ENCODE results near the gene LRFN2. TPM values are rescaled to one million over a fixed set of nuclear protein-coding genes. Genes with fewer than 3 reads are reported as not detected.

LRFN2 gene
- not detected for total RNA-seq

DNA sequence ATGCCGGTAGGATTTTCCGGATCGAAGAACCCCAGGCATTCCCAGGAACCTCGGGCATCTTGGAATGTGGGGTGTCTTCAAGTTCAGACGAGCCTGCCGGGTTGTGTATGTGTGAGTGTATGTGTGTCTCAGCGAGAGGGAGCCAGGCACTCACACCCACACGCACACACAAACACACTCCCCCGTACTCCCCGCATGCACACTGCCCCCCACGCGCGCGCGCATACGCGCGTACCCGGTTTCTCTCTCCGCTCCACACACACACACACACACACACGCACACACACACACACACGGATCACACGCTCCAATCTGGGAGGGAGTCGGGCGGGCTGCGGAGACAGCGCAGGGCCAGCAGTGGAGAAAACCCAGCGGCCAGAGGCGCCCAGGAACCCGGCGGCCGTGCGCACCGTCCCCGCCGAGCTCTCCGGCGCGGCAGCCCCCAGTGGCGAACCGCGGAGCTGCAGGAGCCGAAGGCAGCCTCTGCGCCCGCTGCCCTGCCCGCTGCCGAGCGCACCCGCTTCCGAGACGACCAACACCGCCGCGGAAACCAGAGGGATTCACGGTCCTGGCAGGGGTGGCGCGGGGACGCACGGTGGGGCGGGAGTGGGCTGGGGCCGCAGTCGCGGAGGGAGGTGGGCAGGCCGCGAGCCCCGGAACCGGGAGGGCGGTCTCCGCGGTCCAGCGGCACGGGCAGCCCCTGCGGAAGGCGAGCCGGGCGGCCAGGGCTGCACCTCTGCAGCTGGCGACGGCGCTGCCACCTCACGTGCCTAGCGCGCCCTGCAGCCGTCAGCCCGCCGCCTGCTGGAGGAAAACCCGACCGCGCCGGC, at the start of gene LRFN2:
Gene LRFN2, minus strand, starts transcription at position 125 of the 830 bp plus-strand sequence.
- peak; percentile 9 for DNase-seq

DNA sequence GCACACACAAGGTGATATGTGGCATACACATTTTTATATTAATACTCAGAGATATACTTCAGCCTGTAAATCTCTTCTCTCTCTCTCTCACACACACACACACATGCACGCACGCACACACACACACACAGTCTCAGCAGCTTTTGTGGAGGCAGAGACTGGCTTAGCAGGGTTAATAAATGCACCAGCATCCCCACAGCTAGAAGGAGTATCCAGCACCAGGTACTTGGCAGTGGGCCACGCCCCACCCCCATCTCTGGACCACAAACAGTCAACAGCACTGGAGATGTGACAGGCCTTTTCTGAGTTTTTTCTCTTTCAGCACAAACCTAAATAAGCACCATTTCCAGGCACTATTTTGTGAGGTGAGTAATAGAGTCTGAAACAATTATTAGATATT, 47.3 kb upstream of the LRFN2 start:
- DNase-seq, result no peak

DNA sequence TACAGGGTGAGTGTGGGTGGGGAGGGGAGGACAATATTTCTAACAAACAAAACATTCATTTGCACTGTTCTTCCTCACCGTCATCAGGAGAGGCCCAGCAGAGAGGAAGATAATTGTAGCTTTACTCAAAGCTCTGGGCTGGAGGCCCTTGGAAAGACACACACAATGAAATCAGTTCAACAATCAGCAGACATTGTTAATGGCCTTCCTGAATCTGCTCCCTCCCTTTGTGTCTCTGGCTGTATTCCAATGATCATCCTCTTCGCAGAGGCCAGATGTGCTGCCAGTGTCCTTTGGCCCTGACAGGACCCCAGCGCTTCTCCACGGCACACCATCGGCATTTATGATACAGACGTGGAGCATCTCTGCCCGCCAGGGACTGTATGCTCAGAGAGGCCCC, 44.6 kb upstream of the LRFN2 start:
- no peak for DNase-seq

DNA sequence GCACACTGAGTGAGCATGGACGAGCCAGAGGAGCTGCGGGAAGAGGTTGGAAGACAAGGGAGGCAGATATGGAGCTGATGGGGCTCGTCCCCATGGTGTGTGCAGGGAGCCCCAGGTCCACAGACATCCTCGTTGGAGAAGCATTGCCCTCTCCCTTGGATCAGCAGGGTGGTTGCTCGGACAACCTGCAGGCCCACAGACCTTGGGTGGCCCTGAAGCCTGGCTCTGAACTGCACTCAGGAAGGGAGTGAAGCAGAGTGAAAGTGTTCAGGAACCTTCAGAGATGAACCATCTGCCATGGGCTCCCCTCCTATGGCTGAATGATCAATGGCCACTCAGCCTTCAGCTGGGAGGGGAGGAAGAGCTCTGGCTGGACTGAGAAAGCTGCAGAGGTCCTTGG, 43.3 kb upstream of the LRFN2 start:
- DNase-seq, result no peak

DNA sequence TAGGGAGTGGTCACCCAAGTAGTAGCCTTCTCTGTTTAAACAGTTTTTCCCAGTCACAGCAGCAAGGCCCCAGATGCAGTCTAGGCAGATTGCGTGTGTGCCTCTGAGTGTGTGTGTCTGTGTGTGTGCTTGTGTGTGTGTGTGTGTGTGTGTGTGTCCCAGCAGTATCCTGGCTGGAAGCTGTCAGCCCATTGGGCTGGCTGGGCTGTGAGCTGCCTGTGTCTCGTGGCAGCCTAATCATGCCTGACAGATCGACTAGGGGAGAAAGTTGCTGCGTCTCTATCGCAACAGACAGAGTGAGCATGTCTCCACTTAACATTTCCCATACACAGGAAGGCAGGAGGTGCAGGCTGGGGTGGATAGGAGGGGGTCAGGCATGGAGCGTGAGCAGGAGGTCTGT, 42.9 kb upstream of the LRFN2 start:
- DNase-seq, result no peak

DNA sequence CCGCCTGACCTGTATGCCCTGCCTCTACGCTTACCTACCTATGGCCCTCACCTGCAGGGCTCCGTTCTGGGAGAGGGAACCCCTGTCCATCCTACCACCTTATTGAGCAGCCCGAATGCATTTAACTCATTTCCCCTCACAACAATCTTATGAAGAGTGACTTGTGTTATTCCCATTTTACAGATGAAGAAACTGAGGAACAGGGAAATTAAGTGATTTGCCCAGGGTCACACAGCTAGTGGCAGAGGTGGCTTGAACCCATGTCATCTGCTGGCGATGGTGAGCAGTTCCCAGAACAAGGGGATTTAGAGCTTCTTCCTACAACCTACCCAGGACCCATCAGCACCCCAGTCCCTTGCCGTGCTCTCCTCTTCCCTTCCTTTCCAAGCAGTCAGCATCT, 42.3 kb upstream of the LRFN2 start:
- DNase-seq, result no peak

DNA sequence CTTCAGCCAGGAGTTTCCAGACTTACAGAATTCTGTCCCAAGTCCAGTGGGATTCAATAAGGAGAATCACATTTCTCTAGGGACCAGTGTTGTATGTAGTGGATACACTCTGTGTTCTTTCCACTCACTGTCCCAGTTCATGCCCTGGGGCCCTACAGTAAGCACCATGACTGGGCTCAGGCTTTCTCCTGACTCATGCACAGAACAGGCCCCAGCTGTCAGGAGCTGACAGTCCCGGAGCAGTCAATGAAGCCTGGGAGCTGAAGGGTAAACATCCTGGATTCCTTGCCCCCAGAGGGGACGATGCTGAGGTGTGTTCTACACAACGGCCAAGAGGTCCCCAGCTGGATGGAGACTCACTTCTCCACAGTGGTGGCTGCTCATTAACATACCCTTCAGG, 40.2 kb upstream of the LRFN2 start:
- no peak for DNase-seq

DNA sequence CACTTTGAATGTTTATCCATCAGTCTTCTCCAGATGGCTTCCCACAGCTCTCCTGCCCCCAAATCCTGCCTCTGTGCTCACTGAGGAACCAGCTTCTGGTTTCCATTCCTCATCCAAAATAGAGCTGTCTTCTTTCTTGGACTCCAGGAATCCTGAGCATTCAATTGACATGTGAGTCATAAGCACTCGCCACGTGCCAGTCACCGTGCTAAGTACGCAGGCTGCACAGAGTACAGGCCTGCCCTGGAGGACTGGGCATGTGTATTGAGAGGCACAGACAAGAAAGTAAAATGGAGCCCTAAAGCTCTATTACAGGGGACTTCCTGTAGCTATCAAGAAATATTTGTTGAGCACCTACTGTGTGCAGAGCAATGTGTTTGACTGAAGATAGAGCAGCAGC, 39.7 kb upstream of the LRFN2 start:
- no peak for DNase-seq

DNA sequence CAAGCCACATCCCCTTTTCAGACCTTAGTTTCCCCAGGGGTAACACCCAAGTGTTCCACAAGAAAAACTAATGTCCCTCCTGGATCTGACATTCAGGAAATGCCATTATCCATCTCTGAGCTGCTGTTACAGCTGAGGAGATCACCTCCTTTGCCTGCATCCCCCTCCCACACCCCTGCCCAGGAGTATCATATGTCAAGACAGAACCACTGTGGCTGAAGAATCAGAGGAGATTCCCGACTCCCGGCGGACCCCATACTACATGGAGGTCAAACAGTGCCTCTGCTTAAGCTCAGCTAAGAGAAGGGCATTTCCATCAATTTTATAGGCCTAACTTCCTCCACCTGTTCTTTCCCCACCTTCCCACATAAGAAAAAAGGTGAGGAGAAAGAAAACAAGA, 36.8 kb upstream of the LRFN2 start:
- DNase-seq, result no peak

DNA sequence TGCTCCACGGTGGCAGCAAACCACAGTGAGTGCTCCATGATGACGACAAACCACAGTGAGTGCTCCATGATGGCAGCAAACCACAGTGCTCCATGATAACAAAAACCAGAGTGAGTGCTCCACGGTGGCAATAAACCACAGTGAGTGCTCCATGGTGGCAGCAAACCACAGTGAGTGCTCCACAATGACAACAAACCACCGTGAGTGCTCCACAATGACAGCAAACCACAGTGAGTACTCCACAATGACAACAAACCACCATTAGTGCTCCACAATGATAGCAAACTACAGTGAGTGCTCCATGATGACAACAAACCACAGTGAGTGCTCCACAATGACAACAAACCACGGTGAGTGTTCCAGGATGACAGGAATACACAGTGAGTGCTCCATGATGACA, 36.0 kb upstream of the LRFN2 start:
- no peak for DNase-seq

DNA sequence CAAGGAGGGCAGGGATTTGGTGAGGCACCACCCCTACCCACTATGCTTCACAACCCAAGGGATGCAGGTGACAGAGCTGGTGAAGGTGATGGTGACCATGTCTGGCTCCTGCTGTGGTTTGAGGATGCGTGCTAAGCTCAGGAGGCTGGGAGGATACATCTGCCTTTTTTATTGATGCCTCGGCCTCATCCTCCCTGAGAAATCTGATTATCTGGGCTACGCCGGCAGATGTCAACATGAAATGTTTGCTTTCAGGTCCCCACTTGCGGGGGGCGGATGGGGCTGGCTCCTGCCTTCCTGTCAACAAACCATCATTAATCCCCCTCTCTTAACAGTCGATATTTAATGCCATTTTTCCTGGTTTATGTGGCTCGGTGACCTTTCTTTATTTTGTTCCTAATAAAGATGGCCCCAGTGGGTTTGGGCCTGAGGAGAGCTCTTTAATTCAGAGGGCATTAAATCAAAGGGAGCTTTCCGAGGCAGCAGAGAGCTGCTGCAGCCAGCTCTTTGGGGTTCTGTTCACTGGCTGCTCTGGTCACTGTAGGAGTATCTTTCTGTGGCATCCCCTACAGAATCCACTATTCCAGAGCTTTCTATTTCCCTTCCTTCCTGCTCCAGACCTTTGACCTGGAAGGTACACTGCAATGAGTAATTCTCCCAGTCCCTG, 33.5 kb upstream of the LRFN2 start:
- no peak for DNase-seq

DNA sequence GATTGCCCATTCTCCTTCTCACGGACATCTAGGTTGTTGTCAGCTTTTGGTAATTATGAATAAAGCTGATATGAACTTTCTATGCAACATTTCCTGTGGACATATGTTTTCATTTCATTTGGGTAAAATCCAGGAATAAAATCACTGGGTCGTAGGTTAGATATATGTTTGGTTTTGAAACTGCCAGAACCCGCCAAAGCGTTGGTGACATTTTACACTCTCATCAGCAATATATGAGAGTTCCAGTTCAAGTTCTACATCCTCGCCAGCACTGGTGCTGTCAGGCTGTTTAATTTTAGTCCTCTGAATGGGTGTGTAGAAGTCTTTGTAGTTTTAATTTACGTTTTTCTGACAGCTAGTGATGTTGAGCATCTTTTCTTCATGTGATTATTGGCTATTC, 27.5 kb upstream of the LRFN2 start:
- no peak for DNase-seq

DNA sequence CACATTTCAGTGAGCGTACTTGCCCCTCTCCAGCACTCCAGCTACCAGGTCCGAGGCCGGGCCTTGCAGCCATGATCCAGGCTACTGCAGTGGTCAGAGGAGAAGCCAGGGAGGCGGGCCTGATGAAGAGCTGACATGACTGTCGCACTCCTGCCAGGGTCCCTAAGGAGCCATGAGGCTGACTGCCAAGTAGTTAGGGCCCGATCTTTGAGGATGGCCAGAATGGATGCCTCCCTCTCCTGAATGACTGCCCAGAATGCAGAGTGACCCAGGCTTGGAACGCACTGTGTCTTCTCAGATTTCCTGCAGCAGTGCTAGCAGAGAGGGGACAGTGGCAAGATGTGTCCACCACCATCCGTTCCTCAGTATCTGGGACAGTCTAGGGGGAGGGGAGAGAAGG, 24.7 kb upstream of the LRFN2 start:
- DNase-seq, result no peak

DNA sequence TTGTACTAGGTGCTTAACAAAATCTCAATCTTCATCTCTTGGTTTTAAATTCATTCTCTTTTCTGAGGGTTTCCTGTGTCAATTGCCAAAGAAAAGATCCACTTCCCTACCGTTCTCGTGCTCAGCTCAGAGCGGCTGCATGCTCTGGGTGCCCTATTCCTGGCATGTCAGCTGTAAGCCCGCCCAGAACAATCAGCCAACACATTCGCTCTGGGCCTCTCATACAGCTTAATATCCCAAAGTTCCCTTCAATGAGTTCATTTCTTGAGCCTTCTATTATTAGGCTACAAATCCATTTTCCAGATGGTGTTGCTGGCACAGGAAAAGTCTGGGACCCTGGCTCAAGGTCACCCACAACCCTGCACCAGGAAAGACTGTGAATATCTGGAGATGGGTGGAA, 24.3 kb upstream of the LRFN2 start:
- DNase-seq, result no peak

DNA sequence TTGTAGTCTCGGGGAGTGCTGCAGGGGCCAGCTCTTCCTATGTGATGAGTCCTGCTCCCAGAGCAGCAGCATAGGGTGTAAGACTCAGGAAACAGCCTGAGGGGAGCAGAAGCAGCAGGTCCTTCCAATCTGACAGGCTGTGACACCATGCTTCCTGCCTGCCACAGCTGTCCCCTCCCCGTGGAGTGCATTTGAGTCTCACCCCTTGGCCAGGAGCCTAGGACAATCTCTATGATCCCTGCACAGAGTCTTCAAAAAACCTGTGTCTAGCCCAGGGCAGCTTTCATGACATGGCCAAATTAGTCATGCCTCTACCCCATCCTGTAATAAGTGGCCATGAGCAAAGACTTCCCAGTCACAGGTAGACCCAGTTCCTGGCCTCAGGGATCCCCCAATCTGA, 23.1 kb upstream of the LRFN2 start:
- no peak for DNase-seq

DNA sequence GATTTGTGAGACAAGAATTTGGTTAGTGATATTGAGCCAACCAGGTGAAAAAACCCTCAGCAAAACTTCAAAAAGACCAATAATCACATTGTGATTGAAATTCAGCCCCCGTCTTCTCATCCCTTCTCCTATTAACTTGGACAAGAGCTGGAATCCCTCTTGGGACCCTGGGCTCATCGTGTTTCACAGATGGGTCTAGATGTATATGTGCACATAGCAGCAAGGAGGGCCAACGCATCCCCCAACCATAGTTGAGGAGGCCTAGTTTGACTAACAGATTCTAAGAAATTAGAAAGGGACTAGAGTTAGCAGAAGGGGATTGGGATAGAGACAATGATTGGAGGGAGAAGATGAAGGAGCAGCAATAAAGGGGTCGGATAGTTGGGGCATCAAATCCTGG, 19.8 kb upstream of the LRFN2 start:
- DNase-seq, result no peak

DNA sequence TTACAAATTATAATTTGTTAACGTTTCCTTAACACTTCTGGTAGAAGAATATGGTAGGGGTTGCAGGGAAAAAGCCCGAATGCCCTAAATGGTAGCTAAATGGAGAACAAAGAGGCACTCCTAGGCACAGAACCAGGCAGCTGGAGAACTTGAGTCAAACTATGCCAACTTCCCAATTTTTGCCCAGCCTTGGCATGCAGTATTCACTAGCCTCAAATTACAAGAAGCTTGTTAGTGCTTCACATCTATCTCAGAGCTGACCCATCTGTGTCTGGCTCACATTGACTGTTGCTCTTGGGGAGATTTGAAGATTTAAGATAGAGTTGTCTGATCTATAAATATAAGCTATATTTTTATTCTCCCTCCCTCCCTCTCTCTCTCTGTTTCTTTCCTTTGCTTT, 19.4 kb upstream of the LRFN2 start:
- no peak for DNase-seq

DNA sequence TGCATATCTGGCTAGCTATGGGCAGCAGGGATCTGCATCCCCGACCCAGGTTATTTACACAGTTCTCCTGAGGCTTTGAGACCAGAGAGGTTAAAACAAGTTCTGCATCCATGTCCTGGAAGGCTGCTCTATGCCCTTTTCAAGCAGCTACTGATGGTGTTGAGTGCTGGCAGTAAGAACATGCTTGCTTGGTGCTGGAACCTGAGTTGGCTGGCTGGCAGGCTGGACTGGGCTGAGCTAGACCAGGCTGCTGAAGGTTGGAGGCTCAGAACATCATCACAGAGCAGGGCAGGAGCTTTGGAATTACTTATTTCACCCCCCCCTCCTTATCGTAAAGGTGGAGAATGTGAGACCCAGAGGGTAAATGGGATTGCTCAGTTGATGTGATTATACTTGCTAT, 16.9 kb upstream of the LRFN2 start:
- DNase-seq, result no peak

DNA sequence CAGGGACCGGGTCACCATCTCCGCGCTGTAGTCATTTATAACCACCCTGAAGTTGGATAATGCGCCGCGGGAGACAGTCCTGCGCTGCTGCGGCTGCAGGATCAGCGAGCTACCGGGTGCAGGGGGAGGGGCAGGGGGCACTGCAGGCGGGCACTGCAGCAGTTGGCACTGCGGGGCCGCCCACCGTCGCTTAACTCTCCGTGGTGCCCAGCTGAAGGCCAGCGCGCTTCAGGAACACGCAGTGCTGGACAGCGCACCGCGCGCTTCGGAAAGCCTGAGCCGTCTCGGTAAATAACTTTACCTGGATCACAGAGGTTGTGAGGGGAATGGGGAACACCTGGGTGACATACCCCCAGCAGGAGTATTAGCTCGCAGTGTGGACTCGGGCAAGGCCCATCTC, 12.4 kb upstream of the LRFN2 start:
- no peak for DNase-seq

DNA sequence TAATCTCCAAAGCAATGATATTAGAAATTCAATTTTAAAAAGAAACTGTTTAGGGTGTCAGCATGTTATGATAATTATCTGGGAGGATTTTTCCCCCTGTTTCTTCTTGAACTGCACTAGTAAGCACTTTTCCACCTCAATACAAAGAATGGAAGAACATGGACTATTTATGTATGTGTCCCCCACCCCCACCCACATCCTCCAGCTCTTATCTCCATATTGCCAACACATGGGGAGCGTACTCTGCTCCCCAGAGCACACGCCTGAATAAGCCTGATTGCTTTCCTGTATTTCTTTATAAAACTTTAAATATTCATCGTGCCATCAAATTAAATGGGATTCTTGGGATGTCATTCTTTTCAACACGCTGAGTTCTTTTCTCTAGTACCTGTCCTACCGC, 11.4 kb upstream of the LRFN2 start:
- no peak for DNase-seq

DNA sequence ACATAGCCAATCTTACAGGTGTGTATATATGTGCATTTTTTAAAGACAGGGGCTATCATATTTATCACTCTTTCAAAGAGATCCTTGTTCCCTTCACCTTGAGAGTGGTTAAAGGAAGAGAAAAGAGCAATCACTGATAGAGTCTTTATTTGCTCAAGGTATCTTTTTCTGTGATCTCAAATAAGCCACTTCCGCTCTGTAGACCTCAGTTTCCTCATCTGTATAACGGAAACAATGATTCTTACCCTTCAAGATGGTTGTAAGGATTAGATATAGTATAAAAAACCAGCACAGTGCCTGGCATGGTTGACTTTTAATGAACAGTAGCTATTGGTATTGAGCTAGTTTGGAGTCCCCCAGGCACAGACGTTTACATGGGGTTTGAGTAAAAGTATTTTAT, 10.1 kb upstream of the LRFN2 start:
- DNase-seq, result no peak

DNA sequence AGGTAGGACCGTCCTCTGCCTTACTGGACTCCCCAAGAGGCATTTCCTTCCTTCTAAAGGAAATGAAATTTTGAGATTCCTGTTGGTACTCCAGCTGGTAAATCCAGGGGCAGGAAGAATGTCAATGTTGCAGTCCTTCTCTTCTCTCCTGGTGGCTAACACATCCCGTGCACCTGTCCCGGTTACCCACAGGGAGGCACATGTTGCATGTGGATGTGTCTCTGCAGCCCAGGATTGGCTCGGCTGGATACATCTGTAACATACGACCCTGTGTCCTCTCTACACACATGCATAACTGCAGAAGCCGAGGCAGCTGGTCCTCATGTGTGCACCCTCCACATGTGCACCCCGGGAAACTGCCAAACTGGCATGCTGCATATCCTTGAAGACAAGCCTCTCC, 1.3 kb upstream of the LRFN2 start:
- DNase-seq, result no peak

DNA sequence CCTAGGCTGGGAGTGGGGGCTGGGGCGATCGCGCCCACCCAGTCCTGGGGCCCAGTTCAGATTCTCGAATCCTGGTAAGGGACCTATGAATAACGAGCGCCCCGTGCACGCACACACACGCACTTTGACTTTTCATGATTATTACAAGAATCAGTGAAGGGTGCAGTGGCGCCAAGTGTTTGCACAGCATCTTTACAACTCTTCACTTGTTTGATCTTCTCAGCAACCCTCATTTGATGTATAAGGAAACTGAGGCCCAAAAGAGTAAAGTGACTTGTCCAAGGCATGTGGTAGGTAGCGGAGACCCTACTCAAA, 863 bp upstream of the LRFN2 start:
- no peak for DNase-seq

DNA sequence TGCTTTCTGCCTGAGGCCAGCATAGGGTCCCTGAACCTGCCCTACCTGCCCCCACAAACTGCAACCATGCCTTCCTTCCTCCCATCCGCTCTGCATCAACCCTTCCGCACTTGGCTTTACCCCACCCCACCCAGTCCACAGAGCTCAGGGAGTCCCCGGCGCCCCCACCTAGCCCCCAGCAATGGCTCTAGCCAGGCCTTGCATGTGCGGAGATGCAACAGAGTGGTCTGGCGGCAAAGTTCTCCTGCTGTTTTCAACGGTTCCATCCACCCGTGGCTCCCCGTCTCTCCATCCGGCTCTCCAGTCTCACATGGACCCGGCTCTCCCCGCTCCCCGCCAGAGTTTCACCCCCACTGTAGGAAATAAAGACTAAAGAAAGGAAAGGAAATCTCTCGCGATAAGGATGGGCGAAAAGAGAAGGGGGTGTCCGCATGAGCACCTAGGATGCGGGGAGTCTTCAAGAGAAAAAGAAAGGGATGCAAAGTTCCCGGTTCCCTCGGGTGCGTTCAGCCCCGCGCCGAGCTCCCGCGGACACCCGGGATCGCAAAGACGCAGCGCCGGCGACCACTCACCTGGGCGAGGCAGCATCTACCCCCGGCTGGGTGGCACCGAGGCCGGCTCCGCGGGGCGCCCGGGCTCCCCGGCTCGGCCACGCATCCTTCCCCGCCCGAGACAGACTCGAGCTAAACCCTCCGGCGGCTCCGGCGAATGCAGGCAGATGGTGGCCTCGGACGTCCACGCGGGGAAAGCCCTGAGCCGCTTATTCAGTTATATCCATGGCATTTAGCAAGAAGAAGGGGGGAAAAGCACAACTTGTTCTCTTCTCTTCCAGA, 579 bp downstream of the LRFN2 start:
- DNase-seq, result no peak

Measured in effector CD4-positive, alpha-beta T cell (primary cell).